T follicular helper cell (primary cell): ENCODE data around the gene ARHGAP23.
"Not testable (repeated sequence)": the region's sequence is repeated elsewhere in the genome, so short reads cannot be mapped to it uniquely, and the experiment has no call there.

Experiments used
- DNase-seq: peaks from one replicate; pipeline ENCODE4 v3.0.0-alpha.2; 2020; ENCODE audit warnings: low read depth

The ARHGAP23 gene

GRCh38 chr17:38421871-38422827, 6.1 kb upstream of the ARHGAP23 start:
- no peak for DNase-seq

- DNase-seq: no peak
Measured at GRCh38 chr17:38424297-38424972, 3.8 kb upstream of the ARHGAP23 start.

GRCh38 chr17:38425031-38425430, 3.2 kb upstream of the ARHGAP23 start:
- no peak for DNase-seq

- no peak for DNase-seq
Measured at GRCh38 chr17:38425744-38426143, 2.5 kb upstream of the ARHGAP23 start.

GRCh38 chr17:38426441-38426840, 1.8 kb upstream of the ARHGAP23 start:
- DNase-seq: no peak

GRCh38 chr17:38427160-38427949, 909 bp upstream of the ARHGAP23 start:
- no peak for DNase-seq

- no peak for DNase-seq
Measured at GRCh38 chr17:38428643-38429371, 543 bp downstream of the ARHGAP23 start.

- no peak for DNase-seq
Measured at GRCh38 chr17:38429476-38430100, 1.3 kb downstream of the ARHGAP23 start.

- DNase-seq: no peak
Measured at GRCh38 chr17:38430316-38430715, 2.1 kb downstream of the ARHGAP23 start.

- no peak for DNase-seq
Measured at GRCh38 chr17:38430822-38431221, 2.6 kb downstream of the ARHGAP23 start.

- DNase-seq: no peak
Measured at GRCh38 chr17:38431346-38432145, 3.3 kb downstream of the ARHGAP23 start.

GRCh38 chr17:38434178-38434665, 6.0 kb downstream of the ARHGAP23 start:
- DNase-seq: no peak

- no peak for DNase-seq
Measured at GRCh38 chr17:38435795-38436194, 7.5 kb downstream of the ARHGAP23 start.

- no peak for DNase-seq
Measured at GRCh38 chr17:38436386-38436785, 8.1 kb downstream of the ARHGAP23 start.

- not testable (repeated sequence) for DNase-seq
Measured at GRCh38 chr17:38437313-38437712, 9.0 kb downstream of the ARHGAP23 start.

- no peak for DNase-seq
Measured at GRCh38 chr17:38439436-38439835, 11.2 kb downstream of the ARHGAP23 start.

GRCh38 chr17:38440614-38441397, 12.5 kb downstream of the ARHGAP23 start:
- DNase-seq: no peak

GRCh38 chr17:38441429-38442061, 13.3 kb downstream of the ARHGAP23 start:
- no peak for DNase-seq

- DNase-seq: no peak
Measured at GRCh38 chr17:38442548-38442947, 14.3 kb downstream of the ARHGAP23 start.
